Stimulated activated CD4-positive, alpha-beta T cell treated with anti-CD3 and anti-CD28 coated beads, Interleukin-1b, Interleukin-23, amount 100 ng/mL, for 1 hour (primary cell): ENCODE measurements around the gene LIMK2.

Source experiments
- DNase-seq, 2 donors: peaks; one replicate each; pipeline ENCODE4 v3.0.0-alpha.2; 2020; ENCODE audit warnings: low read depth in 2 of 2

Gene LIMK2

GRCh38 chr22:31272522-31273446, 60.7 kb downstream of the LIMK2 start:
- DNase-seq, result no peak

GRCh38 chr22:31274017-31274416, 61.9 kb downstream of the LIMK2 start:
- DNase-seq, result no peak

GRCh38 chr22:31275018-31275417, 62.9 kb downstream of the LIMK2 start:
- DNase-seq, result no peak

GRCh38 chr22:31275576-31275975, 63.5 kb downstream of the LIMK2 start:
- DNase-seq, result no peak

- DNase-seq, result no peak
Observed at GRCh38 chr22:31276426-31277167, 64.5 kb downstream of the LIMK2 start.

- DNase-seq, result no peak
Observed at GRCh38 chr22:31277741-31278140, 65.6 kb downstream of the LIMK2 start.

GRCh38 chr22:31278151-31278621, 66.1 kb downstream of the LIMK2 start:
- DNase-seq, result no peak

GRCh38 chr22:31278626-31279326, 66.7 kb downstream of the LIMK2 start:
- DNase-seq, result no peak

- DNase-seq, result no peak
Observed at GRCh38 chr22:31279327-31279669, 67.2 kb downstream of the LIMK2 start.

GRCh38 chr22:31279821-31280505, 67.9 kb downstream of the LIMK2 start:
- DNase-seq, result no peak

GRCh38 chr22:31281733-31282132, 69.6 kb downstream of the LIMK2 start:
- no peak for DNase-seq

GRCh38 chr22:31282748-31283468, 70.8 kb downstream of the LIMK2 start:
- no peak for DNase-seq

- DNase-seq, result no peak
Observed at GRCh38 chr22:31284281-31285155, 72.4 kb downstream of the LIMK2 start.

- no peak for DNase-seq
Observed at GRCh38 chr22:31286360-31287255, 74.5 kb downstream of the LIMK2 start.

- DNase-seq, result no peak
Observed at GRCh38 chr22:31287818-31288495, 75.9 kb downstream of the LIMK2 start.

GRCh38 chr22:31288496-31289240, 76.6 kb downstream of the LIMK2 start:
- no peak for DNase-seq

- no peak for DNase-seq
Observed at GRCh38 chr22:31289344-31289743, 77.2 kb downstream of the LIMK2 start.
